Measurements from ENCODE around the gene SMU1. TPM values are rescaled to one million over a fixed set of nuclear protein-coding genes. Genes with fewer than 3 reads are reported as not detected.

SMU1 gene
- total RNA-seq, 3 donors from 2014 or later: 19.8 to 22.1 (median 21.0) TPM

GRCh38 chr9:33029231-33029786, 47.2 kb downstream of the SMU1 start:
- no peak for DNase-seq (ENCODE audit: low spot score in 2 of 2)
- Histone ChIP-seq H3K4me3 (peak overlapping the region in 1 of 3 donors; percentile 20), H3K4me1 (peaks cover 6 to 20% of the 10 kb centered on the region in 2 donors), H3K36me3 (peaks cover 3% of the 10 kb centered on the region), H3K27ac (peak overlapping the region; percentile 29 to 42), H3K9me3 (no peaks in the 10 kb centered on the region), H3K27me3 (no peaks in the 10 kb centered on the region)
- no peak for TF ChIP-seq POLR2A (IDR thresholded peaks at IDR 0.05)
- TF ChIP-seq CTCF (IDR thresholded peaks at IDR 0.05): no peak
- no peak for TF ChIP-seq POLR2AphosphoS5 (IDR thresholded peaks at IDR 0.05)
- intact Hi-C loops (cut with DNase I; ENCODE audit: low total_unique reads): no loop called here

- intact Hi-C loops (cut with DNase I; ENCODE audit: low total_unique reads): no loop called here
- H3K27me3 ChIP-seq: no peaks in the 10 kb centered on the region
- TF ChIP-seq CTCF (IDR thresholded peaks at IDR 0.05) (no peak), POLR2A (IDR thresholded peaks at IDR 0.05) (no peak), POLR2AphosphoS5 (IDR thresholded peaks at IDR 0.05) (no peak)
- DNase-seq (ENCODE audit: low spot score in 2 of 2): peak in 1 of 2 donors; percentile 27
- peaks cover 6 to 23% of the 10 kb centered on the region in 2 donors for H3K4me1 ChIP-seq
- H3K9me3 ChIP-seq: no peaks in the 10 kb centered on the region
- H3K27ac ChIP-seq: peak overlapping the region; percentile 99
- peak overlapping the region; percentile 94 to 100 (median 97) for H3K4me3 ChIP-seq
- no peaks in the 10 kb centered on the region for H3K36me3 ChIP-seq
These were observed 50.7 kb downstream of the SMU1 start for GRCh38 chr9:33025572-33026342.

GRCh38 chr9:33024966-33025571, 51.4 kb downstream of the SMU1 start, which contains the start of gene DNAJA1:
DNAJA1 (plus strand) TSS chr9:33025273; CDS start chr9:33026485, 1,212 bp downstream.
- intact Hi-C loops (cut with DNase I; ENCODE audit: low total_unique reads): no loop called here
- no peaks in the 10 kb centered on the region for H3K36me3 ChIP-seq
- H3K9me3 ChIP-seq: no peaks in the 10 kb centered on the region
- peak; percentile 98 to 99 (median 99) for TF ChIP-seq POLR2AphosphoS5 (IDR thresholded peaks at IDR 0.05)
- TF ChIP-seq POLR2A (IDR thresholded peaks at IDR 0.05): peak; percentile 94
- no peak for TF ChIP-seq CTCF (IDR thresholded peaks at IDR 0.05)
- H3K27ac ChIP-seq: peak within 1 kb of the TSS; percentile 99
- no peaks in the 10 kb centered on the region for H3K27me3 ChIP-seq
- H3K4me1 ChIP-seq: peaks cover 6 to 23% of the 10 kb centered on the region in 2 donors
- H3K4me3 ChIP-seq: peak within 1 kb of the TSS; percentile 94 to 100 (median 97)
- DNase-seq (ENCODE audit: low spot score in 2 of 2): peak; percentile 92

GRCh38 chr9:33024126-33024965, 52.1 kb downstream of the SMU1 start:
- intact Hi-C loops (cut with DNase I; ENCODE audit: low total_unique reads): no loop called here

More at GRCh38 chr9:33024126-33024965, 52.1 kb downstream of the SMU1 start:
- no peak for DNase-seq (ENCODE audit: low spot score in 2 of 2)
- Histone ChIP-seq H3K27me3 (no peaks in the 10 kb centered on the region), H3K36me3 (no peaks in the 10 kb centered on the region), H3K9me3 (no peaks in the 10 kb centered on the region), H3K4me3 (peak overlapping the region; percentile 94 to 100 (median 97)), H3K4me1 (peaks cover 6 to 23% of the 10 kb centered on the region in 2 donors), H3K27ac (peak overlapping the region; percentile 99)
- TF ChIP-seq POLR2A (IDR thresholded peaks at IDR 0.05) (no peak), CTCF (IDR thresholded peaks at IDR 0.05) (no peak), POLR2AphosphoS5 (IDR thresholded peaks at IDR 0.05) (no peak)
